Muscle of arm (tissue), 12 donors: ENCODE results near the gene TMEM42. TPM values are rescaled to one million over a fixed set of nuclear protein-coding genes. Genes with fewer than 3 reads are reported as not detected.
A peak's percentile ranks its signal among the peaks of the same experiment; 100 is the strongest.

Source experiments
- DNase-seq: peaks from one replicate; pipeline ENCODE4 v3.0.0-alpha.2; 2013
- polyA plus RNA-seq, 12 donors: library from polyadenylated mRNA; unstranded; fragments of 120-200 nt; gene quantifications; one replicate each; pipeline ENCODE4 v1.2.1, GENCODE V29; 2013; ENCODE audit not compliant: insufficient read length in 12 of 12

TMEM42 gene
- polyA plus RNA-seq, 12 donors = 8.5 to 15.9 (median 13.1) TPM; not detected in 1

GRCh38 chr3:44905446-44906157, 43.9 kb downstream of the TMEM42 start:
- DNase-seq = no peak

DNA sequence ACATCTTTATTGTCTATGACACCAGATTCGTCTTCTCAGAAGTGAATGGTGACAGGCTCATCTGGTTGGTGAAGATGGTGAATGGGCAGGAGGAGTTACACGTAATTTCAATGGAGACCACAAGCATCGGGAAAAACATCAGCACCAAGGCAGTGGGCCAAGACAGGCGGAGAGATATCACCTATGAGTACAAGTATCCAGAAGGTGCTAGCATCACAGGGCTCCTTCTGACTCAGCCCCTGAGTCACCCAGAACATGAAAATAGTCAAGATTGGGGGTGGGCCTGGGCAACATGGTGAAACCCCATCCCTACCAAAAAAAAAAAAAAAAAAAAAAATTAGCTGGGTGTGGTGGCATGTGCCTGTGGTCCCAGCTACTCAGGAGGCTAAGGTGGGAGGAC, 45.3 kb downstream of the TMEM42 start:
- no peak for DNase-seq

DNA sequence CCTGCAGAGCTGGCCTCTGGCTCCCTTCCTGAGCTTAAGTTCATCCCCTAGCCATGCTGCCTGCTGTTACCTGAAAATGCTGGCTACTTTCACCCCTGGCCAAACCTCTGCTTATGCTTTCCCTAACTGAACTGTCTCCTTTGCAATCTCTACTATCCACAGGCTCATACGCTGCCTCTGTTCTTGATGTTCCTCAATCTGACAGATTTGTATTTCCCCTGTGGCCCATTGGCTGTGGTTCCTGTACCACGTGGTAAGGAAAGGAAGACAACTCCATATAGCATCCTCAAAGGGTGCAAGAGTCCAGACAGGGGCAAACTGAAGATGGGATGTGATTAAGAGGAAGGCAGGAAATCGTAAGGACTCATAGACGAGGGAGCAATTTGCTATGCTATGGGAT, 45.9 kb downstream of the TMEM42 start:
- DNase-seq = no peak

GRCh38 chr3:44909063-44909462, 47.4 kb downstream of the TMEM42 start:
- no peak for DNase-seq

DNA sequence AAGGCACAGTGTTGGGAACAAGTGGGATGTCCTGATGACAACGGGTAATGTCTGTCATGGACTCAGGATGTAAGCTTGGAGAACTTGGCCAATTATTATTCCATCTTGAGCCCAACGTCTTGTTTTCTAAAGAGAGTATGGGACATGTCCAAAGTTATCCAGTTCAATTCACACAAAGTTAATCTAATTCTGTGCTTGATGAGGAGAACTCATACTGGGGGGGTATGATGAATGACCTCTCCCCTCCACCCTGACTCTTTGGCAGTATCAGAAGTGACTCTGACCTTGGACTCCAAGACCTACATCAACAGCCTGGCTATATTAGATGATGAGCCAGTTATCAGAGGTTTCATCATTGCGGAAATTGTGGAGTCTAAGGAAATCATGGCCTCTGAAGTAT, 49.0 kb downstream of the TMEM42 start:
- DNase-seq = no peak

- peak; percentile 34 for DNase-seq
These were observed 52.3 kb downstream of the TMEM42 start for GRCh38 chr3:44913868-44914468.

DNA sequence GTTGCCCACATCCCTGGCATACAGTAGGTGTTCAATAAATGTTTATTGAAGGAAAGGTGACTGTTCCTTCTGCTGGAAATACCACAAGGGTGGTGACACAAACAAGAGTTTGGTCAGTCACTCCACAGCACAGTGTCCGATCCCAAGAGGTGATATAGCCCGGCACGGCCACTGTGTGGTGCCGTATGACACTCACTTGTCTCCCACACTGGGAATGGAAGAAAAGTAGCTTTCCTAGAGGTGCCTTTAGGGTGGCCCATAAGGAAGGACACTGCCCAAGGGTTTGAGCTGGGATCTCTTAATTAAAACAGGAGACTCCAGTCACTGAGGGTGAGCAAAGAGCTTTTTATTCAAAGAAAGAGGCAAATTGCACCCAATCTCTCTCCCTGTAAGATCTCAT, 53.2 kb downstream of the TMEM42 start:
- no peak for DNase-seq

Other genes with a start within 250 kb of the TMEM42 start
- 10 to 100 TPM in 11 of 12 donors, not detected in 1; 13.5 to 24.4 (median 20.2) TPM for gene ZNF197, start 236.9 kb upstream of the TMEM42 start, polyA plus RNA-seq
- gene ZNF35, start 213.2 kb upstream of the TMEM42 start, polyA plus RNA-seq = 1 to 10 TPM in 11 of 12 donors, not detected in 1; 5.7 to 9.2 (median 7.4) TPM
- gene ZNF502, start 149.3 kb upstream of the TMEM42 start, polyA plus RNA-seq = 1 to 10 TPM in 11 of 12 donors, not detected in 1; 5.1 to 9.2 (median 7.4) TPM
- gene ZNF501, start 132.3 kb upstream of the TMEM42 start, polyA plus RNA-seq = 10 to 100 TPM in 1 of 12 donors, 1 to 10 TPM in 10, not detected in 1; 5.8 to 13.5 (median 7.0) TPM
- gene KIAA1143, start 100.3 kb upstream of the TMEM42 start, polyA plus RNA-seq = 10 to 100 TPM in 11 of 12 donors, not detected in 1; 32.2 to 55.5 (median 38.7) TPM
- 10 to 100 TPM in 8 of 12 donors, 1 to 10 TPM in 3, not detected in 1; 7.1 to 20.0 (median 13.1) TPM for gene KIF15, start 100.1 kb upstream of the TMEM42 start, polyA plus RNA-seq
- gene TGM4, start 12.7 kb downstream of the TMEM42 start, polyA plus RNA-seq = under 1 TPM in 3 of 12 donors, not detected in 9; 0.05 to 0.18 (median 0.07) TPM
- 10 to 100 TPM in 11 of 12 donors, not detected in 1; 38.6 to 62.5 (median 50.4) TPM for gene ZDHHC3, start 114.3 kb downstream of the TMEM42 start, polyA plus RNA-seq
- gene EXOSC7, start 114.3 kb downstream of the TMEM42 start, polyA plus RNA-seq = 10 to 100 TPM in 11 of 12 donors, not detected in 1; 32.3 to 85.6 (median 39.2) TPM
- 100 to 1,000 TPM in 5 of 12 donors, 10 to 100 TPM in 6, not detected in 1; 62.2 to 191 (median 99.2) TPM for gene CLEC3B, start 164.4 kb downstream of the TMEM42 start, polyA plus RNA-seq